Measurements from ENCODE around the gene RGSL1. TPM values are rescaled to one million over a fixed set of nuclear protein-coding genes. Genes with fewer than 3 reads are reported as not detected.

Gene RGSL1
- total RNA-seq, 1 donor from 2014 or later = not detected

DNA sequence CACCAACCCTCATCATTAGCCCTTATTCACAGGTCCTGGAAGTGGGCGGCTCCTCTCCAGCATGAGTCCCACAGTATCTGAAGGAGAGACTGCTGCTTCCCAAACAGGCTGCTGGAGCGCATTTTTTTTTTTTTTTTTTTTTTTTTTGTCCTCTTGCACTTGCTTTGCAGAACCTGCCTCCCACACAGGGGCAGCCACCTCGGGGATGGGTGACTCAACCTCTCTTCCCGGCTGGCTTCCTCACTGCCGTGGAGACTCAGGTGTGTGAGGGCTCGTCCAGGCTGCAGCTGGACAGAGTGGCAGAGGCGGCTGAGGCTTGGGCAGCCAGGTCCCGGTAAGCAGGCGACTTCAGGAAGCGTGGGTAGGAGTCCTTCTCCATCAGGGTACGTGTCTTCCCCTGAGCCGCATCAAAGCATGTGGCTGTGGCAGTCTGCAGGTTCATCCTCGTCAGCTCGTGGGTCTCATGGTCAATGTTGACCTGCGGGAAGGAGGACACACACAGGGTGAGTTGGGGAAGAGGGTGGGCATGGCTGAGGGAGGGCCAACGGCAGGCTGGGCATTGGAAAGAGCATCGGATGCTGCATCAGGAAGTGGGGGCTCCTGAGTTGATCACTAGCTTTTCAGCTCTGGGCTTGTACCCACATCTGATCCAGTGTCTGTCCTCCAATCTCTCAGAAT lies 150.2 kb downstream of the RGSL1 start:
- Mint-ChIP-seq H3K36me3 (no peaks in the 10 kb centered on the region), H3K27me3 (peaks cover 24% of the 10 kb centered on the region), H3K27ac (no peak overlapping the region), H3K9me3 (no peaks in the 10 kb centered on the region), H3K4me3 (no peak overlapping the region), H3K4me1 (ENCODE audit: unreplicated experiment) (peaks cover 14% of the 10 kb centered on the region)
- no peak for DNase-seq (ENCODE audit: extremely low spot score, unreplicated experiment)
- no peak for TF ChIP-seq CTCF (conservative IDR thresholded peaks at IDR 0.05)

GRCh38 chr1:182600745-182601415 lies 150.9 kb downstream of the RGSL1 start:
- TF ChIP-seq CTCF (conservative IDR thresholded peaks at IDR 0.05) = no peak
- DNase-seq (ENCODE audit: extremely low spot score, unreplicated experiment) = no peak
- no peaks in the 10 kb centered on the region for H3K36me3 Mint-ChIP-seq
- peaks cover 28% of the 10 kb centered on the region for H3K27me3 Mint-ChIP-seq
- H3K4me1 Mint-ChIP-seq (ENCODE audit: unreplicated experiment) = peaks cover 14% of the 10 kb centered on the region
- H3K27ac Mint-ChIP-seq = no peak overlapping the region
- no peaks in the 10 kb centered on the region for H3K9me3 Mint-ChIP-seq
- no peak overlapping the region for H3K4me3 Mint-ChIP-seq

- Mint-ChIP-seq H3K27ac (no peak overlapping the region), H3K9me3 (no peaks in the 10 kb centered on the region), H3K36me3 (no peaks in the 10 kb centered on the region), H3K4me3 (no peak overlapping the region), H3K27me3 (peaks cover 24% of the 10 kb centered on the region), H3K4me1 (ENCODE audit: unreplicated experiment) (peaks cover 16% of the 10 kb centered on the region)
- TF ChIP-seq CTCF (conservative IDR thresholded peaks at IDR 0.05) = peak; percentile 94
- DNase-seq (ENCODE audit: extremely low spot score, unreplicated experiment) = no peak
Measured at GRCh38 chr1:182601416-182601786, 151.5 kb downstream of the RGSL1 start.

DNA sequence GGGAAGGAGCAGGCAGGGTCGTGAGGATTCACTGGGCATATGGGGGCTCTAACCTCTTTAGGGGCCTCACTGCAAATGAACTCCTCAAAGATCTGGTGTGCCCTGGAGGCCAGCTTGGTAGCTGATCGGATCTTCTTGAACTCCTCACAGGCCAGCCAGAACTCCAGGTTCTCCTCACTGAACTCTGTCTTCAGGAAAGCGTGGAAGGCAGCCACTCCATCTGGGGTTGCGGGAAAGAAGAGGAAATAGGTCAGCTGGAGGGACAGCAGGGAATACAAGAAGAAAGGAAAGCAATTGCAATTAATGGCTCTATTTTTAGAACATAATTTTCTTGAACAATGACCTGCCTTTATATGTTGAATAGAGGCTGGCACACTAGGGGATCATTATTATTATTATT lies 152.0 kb downstream of the RGSL1 start:
- no peaks in the 10 kb centered on the region for H3K36me3 Mint-ChIP-seq
- H3K27me3 Mint-ChIP-seq = peaks cover 22% of the 10 kb centered on the region
- peaks cover 21% of the 10 kb centered on the region for H3K4me1 Mint-ChIP-seq (ENCODE audit: unreplicated experiment)
- DNase-seq (ENCODE audit: extremely low spot score, unreplicated experiment) = no peak
- no peaks in the 10 kb centered on the region for H3K9me3 Mint-ChIP-seq
- TF ChIP-seq CTCF (conservative IDR thresholded peaks at IDR 0.05) = no peak
- no peak overlapping the region for H3K27ac Mint-ChIP-seq
- H3K4me3 Mint-ChIP-seq = no peak overlapping the region

DNA sequence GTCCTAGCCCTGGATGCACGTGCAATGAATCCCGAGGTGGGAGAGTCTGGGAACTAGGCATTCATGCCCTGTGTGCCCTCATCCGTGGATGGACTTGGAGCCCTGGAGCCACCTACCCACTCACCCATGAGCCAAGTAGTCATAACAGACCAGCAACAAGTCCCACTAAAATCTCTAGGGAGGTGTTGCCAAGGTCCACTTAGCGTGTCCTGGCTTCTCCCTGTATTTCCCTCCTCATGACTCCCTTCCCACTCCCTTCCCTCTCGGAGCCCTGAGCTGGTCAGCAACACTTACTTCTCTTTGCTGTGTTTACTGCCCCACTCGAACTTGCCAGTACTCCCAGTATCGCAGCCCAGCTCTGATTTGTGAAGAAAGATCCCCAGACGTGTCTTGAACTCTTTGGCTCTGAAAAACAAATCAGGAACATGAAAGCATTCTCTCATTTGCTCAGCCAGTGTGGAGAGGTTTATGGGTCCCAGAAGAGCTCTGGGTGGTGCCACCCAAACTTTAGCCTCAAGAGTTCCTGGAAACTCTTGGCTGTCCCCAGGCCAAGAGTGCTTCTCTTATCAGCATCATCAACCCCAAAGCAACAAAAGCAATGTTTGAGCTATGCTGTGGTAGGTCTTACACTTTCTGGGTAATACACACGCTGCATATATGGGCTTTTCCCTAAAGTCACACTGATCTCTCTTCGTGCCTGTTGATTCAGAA lies 153.1 kb downstream of the RGSL1 start:
- peaks cover 26% of the 10 kb centered on the region for H3K27me3 Mint-ChIP-seq
- H3K4me3 Mint-ChIP-seq = no peak overlapping the region
- peak overlapping the region; percentile 67 for H3K27ac Mint-ChIP-seq
- H3K9me3 Mint-ChIP-seq = no peaks in the 10 kb centered on the region
- peaks cover 25% of the 10 kb centered on the region for H3K4me1 Mint-ChIP-seq (ENCODE audit: unreplicated experiment)
- H3K36me3 Mint-ChIP-seq = no peaks in the 10 kb centered on the region
- no peak for DNase-seq (ENCODE audit: extremely low spot score, unreplicated experiment)
- TF ChIP-seq CTCF (conservative IDR thresholded peaks at IDR 0.05) = no peak

Data from type B pancreatic cell (in vitro differentiated cells).